GM19240 (cell line): Measurements from ENCODE around the gene SIRPA.

Source experiments
- DNase-seq: peaks from one replicate; pipeline ENCODE4 v3.0.0; 2011; ENCODE audit warnings: low spot score; ENCODE audit not compliant: insufficient read length

SIRPA gene

DNA sequence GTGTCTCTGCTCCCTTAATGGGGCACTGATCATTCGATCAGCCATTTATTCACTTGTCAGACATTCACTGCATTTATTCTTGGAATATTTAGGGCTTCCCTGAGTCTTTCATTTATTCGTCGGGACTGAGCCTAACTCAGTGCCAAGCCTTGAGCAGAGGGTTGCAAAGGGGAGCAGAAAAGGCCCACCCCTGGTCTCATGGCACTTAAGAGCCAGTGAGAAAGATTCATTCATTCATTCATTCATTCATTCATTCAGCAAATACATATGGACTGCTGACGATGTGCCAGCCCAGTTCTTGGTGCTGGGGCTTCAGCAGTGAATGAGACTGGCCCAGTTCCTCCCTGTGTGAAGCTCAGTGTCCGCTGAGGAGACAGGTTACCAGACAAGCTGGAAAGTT lies 36.6 kb downstream of the SIRPA start:
- DNase-seq = no peak

GRCh38 chr20:1932971-1933370 lies 37.8 kb downstream of the SIRPA start:
- DNase-seq = no peak

DNA sequence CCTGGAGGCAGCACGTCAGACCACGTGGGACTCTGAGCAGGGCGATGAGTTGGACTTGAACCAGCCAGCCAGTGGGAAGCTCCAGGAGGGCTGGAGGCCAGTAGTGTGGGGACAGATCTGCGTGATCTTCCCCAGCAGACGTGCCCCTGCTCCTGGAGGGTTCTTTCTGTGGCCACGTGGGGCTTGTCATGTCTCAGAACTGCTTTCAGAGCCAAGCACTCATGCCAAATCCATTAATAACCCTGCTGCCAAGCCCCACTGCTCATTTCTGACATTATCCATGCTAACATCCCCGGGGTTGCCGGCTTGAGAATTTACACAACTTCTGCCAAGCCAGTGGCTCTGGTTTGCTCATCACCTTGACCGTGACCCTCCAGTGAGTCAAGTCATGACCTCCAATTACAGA lies 38.3 kb downstream of the SIRPA start:
- no peak for DNase-seq

- no peak for DNase-seq
Measured at GRCh38 chr20:1934156-1934555, 38.9 kb downstream of the SIRPA start.

DNA sequence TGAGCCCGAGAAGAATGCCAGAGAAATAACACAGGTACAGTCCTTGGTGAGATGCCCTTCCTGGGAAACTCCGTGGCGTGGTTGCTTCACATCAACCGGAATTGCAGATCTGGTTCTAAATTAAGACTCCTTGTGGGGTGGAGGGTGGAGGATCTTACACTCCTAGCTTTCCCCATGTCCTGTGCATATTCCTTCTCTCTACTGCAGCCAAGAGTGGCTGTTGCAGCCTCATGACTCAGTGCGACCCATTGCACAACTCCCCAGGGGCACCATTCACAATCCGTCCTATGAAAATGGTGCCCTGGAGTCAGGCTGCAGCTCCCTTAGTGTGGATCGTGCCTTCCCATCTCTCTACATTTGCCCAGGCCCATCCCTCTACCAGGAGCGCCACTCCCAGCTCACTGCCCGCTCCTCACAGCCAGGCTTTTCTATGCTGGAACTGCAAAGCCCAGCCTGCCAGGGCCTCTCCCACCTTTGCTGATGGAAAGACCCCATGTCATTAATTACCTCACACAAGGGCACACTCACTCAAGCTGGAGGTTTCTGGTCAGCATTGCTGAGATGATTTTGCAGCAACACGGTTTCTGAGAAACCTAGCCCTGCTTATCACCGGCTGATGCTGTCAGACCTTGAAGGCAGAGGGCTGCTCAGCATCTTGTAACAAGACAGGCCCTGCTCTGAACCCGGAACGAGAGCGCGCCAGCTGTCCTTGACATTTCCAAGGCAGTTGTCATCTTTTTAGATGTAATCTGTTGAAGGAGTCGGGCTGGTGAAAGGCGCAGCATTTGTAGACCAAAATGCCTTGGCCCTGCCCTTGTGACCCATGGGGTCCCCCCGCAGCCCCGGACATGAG lies 39.7 kb downstream of the SIRPA start:
- no peak for DNase-seq

GRCh38 chr20:1935696-1936366 lies 40.6 kb downstream of the SIRPA start:
- DNase-seq = no peak

DNA sequence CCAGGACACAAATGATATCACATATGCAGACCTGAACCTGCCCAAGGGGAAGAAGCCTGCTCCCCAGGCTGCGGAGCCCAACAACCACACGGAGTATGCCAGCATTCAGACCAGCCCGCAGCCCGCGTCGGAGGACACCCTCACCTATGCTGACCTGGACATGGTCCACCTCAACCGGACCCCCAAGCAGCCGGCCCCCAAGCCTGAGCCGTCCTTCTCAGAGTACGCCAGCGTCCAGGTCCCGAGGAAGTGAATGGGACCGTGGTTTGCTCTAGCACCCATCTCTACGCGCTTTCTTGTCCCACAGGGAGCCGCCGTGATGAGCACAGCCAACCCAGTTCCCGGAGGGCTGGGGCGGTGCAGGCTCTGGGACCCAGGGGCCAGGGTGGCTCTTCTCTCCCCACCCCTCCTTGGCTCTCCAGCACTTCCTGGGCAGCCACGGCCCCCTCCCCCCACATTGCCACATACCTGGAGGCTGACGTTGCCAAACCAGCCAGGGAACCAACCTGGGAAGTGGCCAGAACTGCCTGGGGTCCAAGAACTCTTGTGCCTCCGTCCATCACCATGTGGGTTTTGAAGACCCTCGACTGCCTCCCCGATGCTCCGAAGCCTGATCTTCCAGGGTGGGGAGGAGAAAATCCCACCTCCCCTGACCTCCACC lies 42.2 kb downstream of the SIRPA start:
- DNase-seq = no peak

- DNase-seq = no peak
Measured at GRCh38 chr20:1938464-1939269, 43.5 kb downstream of the SIRPA start.

- DNase-seq = no peak
Measured at GRCh38 chr20:1939270-1939595, 44.0 kb downstream of the SIRPA start.

GRCh38 chr20:1940581-1940980 lies 45.4 kb downstream of the SIRPA start:
- no peak for DNase-seq

- DNase-seq = no peak
Measured at GRCh38 chr20:1941226-1941625, 46.0 kb downstream of the SIRPA start.

- DNase-seq = no peak
Measured at GRCh38 chr20:1942061-1942460, 46.9 kb downstream of the SIRPA start.

GRCh38 chr20:1942486-1943274 lies 47.5 kb downstream of the SIRPA start:
- DNase-seq = no peak

- no peak for DNase-seq
Measured at GRCh38 chr20:1943275-1944002, 48.2 kb downstream of the SIRPA start.

DNA sequence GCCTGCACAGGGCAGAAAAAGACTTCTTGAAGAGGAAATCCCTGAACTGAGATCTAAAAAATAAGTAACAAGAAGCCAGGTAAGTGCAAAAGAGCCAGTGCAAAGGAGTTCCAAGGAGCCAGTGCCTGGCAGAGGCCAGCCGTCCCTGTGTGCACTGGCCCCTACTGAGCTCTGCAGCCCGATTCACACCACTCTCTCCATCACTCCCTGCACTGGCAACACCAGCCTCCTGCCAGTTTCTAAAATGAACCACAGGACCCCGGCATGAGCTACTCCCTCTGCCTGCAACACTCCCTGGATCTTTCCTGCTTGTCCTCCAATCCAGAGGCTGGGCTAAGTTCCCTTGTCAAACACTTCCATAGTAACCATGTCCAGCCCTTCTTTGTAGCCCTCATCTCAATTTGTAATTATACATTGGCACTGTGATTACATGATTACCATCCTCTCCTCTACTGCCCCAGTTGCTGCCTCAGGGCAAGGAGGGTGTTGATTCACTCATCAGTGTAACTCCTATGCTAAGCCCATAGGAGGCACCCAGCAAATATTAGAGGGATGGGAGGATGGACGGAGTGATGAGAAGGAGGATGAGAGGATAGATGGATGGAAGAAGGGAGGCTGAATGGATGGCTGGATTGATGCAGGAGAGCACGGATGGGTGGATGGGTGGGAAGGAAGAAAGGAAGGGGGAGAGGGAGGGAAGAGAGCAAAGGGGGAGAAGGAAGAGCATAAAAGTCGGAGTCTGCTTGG lies 49.3 kb downstream of the SIRPA start:
- no peak for DNase-seq

DNA sequence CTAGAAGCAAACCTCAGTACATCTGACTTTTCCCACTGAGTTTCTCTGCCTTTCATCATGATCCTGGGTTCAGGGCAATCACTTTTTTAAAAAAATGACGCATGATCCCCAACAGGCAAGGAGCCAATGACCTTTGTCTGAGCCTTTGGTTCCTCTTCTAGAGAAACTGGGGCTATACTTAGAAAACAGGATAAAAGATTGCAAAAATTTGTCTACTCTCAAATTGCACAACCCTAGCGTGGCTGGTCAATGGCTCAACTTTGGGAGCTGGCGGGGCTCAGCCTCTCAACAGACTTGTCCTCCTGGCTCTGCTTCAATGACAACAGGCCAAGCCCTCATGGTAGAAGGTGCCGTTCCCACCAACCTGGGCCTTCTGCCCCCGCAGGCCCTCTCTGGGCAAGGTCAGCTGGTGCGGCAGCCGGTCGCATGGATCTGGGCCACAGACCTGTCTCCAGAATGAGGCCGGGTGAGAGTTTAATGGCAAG lies 50.0 kb downstream of the SIRPA start:
- DNase-seq = no peak

DNA sequence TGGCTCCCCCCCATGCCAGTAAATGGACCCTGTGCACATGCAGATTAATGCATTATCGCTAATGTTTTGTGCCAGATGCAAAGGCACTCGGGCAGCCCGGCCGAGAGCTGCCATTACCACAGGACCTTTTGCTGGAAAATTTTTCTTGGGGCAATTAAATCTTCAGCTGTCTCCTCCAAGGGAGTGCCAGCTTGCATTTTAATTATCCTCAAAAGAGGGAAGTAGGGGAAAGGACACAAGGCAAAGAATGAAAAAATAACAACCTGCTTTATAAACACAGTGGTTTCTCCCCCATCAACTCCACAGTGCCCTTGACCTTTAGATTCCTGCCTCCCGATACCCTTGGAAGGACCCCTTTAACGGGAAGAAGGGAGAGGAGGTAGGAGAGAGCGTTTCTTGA lies 50.5 kb downstream of the SIRPA start:
- DNase-seq = no peak

DNA sequence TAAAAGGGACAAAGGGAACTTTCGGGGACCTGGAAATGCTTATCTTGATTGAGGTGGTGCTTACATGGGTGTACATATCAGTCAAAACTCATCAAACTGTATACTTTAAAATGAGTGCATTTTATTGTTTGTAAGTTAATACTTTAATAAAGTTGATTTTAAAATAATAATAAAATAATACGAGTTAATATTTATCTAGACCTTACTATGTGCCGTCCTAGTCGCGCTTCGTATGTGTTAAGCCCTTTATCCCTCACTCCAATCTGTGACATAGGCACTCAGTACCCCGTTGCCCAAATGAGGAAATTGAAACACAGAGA lies 51.2 kb downstream of the SIRPA start:
- no peak for DNase-seq

DNA sequence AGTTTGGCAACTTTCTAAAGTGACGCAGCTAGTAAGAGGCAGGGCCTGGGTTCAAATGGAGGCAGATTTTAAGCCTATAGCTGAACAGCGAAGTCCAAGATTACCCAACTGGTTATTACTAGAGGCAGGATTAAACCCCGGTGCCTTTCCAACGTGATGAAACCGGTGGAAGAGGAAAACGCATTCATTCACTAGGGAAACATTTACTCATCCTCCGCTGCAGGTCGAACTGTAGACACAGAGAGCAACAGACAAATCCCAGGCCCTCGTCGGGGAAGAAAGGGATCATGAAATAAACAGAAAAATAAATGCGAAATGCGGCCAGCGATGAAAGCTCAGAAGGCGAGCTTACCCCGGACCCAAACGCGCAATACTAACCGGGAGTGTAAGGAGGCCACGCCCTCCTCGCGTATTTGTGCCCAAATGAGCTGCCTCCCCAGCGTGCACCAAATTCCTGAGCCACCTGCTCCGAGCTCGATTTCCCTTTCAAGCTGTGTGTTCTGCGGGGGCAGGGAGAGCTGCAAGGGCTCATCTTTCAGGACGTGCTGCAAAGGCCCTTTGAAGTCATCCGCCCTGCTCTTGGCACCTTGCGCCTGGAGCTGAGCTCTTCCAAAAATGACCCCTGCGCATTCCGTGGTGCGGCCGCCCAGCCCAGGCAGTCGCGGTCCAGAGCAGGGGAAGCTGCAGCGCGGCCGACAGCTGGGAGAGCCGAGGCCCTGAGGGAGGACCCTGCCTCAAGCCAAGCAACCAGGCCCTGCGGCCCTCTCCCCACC lies 51.7 kb downstream of the SIRPA start:
- no peak for DNase-seq
